AG04450 (cell line): ENCODE measurements around the gene TAF10. TPM values are rescaled to one million over a fixed set of nuclear protein-coding genes. Genes with fewer than 3 reads are reported as not detected.

Experiments
- CTCF ChIA-PET: fragments of 300-600, 350-600 bp; formaldehyde crosslinking; extraction: SDS; loops from one replicate; lab custom pipeline; 2022; ENCODE audit warnings: antibody characterized with exemption, inconsistent platforms; lab: Charles Lee
- POLR2A ChIA-PET: fragments of 350-600 bp; formaldehyde crosslinking; extraction: SDS; loops from one replicate; lab custom pipeline; 2021; ENCODE audit warnings: antibody characterized with exemption, inconsistent platforms; lab: Yijun Ruan, JAX
- DNase-seq: peaks from one replicate; pipeline ENCODE4 v3.0.0-alpha.2; 2011; ENCODE audit warnings: low read depth, low spot score
- H3K27ac ChIP-seq: one replicate; pipeline ENCODE4 v1.5.1; 2012; ENCODE audit warnings: low read depth, low read length, control low read depth
- H3K27me3 ChIP-seq: one replicate; pipeline ENCODE4 v1.6.0; 2012; ENCODE audit warnings: low read length; ENCODE audit not compliant: control insufficient read depth, insufficient read depth
- H3K4me3 ChIP-seq: 2 replicates; pipeline ENCODE4 v1.5.1; 2011; ENCODE audit warnings: mild to moderate bottlenecking, low read depth, low read length, control low read depth
- H3K9me3 ChIP-seq: 2 replicates; pipeline ENCODE4 v1.5.1; 2012; ENCODE audit warnings: low read length; ENCODE audit not compliant: control insufficient read depth, insufficient read depth
- CTCF ChIP-seq: IDR thresholded peaks from 2 replicates; pipeline ENCODE4 v1.5.1; 2011; ENCODE audit warnings: low read depth, low read length, control low read depth, inconsistent platforms
- polyA plus RNA-seq: library from polyadenylated mRNA; depleted of rRNA; stranded (reverse); fragments of >200 nt; gene quantifications from 2 replicates; pipeline ENCODE4 v1.2.3, GENCODE V29; 2011

The TAF10 gene
- polyA plus RNA-seq, 1 experiment = 170 TPM

- Histone ChIP-seq H3K4me3 (no peak overlapping the region), H3K27ac (peak overlapping the region; percentile 42), H3K27me3 (no peaks in the 10 kb centered on the region), H3K9me3 (peaks cover 4% of the 10 kb centered on the region; the same call in 1 of the 2 replicates)
- no peak for TF ChIP-seq CTCF
- ChIA-PET POLR2A (interaction anchor here (1.0 to 1.2 kb wide), 3 partner anchors 11 to 245 kb away, joined by 3 to 6 read pairs (median 3); partner anchors contain the start of gene SMPD1), CTCF (interaction anchor here (0.6 kb wide), 2 partner anchors 16 to 421 kb away, joined by 4 read pairs; partner anchors contain the start of gene TPP1)
- DNase-seq = no peak
Observed at GRCh38 chr11:6635082-6635932, 23.3 kb upstream of the TAF10 start.

- DNase-seq = no peak
- Histone ChIP-seq H3K4me3 (no peak overlapping the region), H3K9me3 (peaks cover 4% of the 10 kb centered on the region; the same call in 1 of the 2 replicates), H3K27ac (no peak overlapping the region), H3K27me3 (no peaks in the 10 kb centered on the region)
- ChIA-PET POLR2A (no interaction called here), CTCF (interaction anchor here (0.6 kb wide), 1 partner anchor 420 kb away, joined by 4 read pairs; no protein-coding TSS in a partner anchor)
- TF ChIP-seq CTCF = no peak
Observed at GRCh38 chr11:6634534-6634933, 22.5 kb upstream of the TAF10 start.

- Histone ChIP-seq H3K4me3 (no peak overlapping the region), H3K9me3 (peaks cover 4% of the 10 kb centered on the region; the same call in 1 of the 2 replicates), H3K27me3 (no peaks in the 10 kb centered on the region), H3K27ac (no peak overlapping the region)
- POLR2A ChIA-PET = no interaction called here
- TF ChIP-seq CTCF = no peak
- CTCF ChIA-PET = no interaction called here
- DNase-seq = no peak
Observed at GRCh38 chr11:6633422-6634408, 21.7 kb upstream of the TAF10 start.

GRCh38 chr11:6632116-6633073 lies 20.4 kb upstream of the TAF10 start:
- Histone ChIP-seq H3K4me3 (no peak overlapping the region), H3K27ac (no peak overlapping the region), H3K27me3 (no peaks in the 10 kb centered on the region), H3K9me3 (peaks cover 4% of the 10 kb centered on the region; the same call in 1 of the 2 replicates)
- ChIA-PET POLR2A (no interaction called here), CTCF (interaction anchor here (1.7 kb wide), 1 partner anchor 51 kb away, joined by 6 read pairs; the partner anchor contains the start of gene MRPL17)
- no peak for TF ChIP-seq CTCF
- no peak for DNase-seq
